Measurements from ENCODE around the gene CASQ2.

CASQ2 gene

GRCh38 chr1:115768549-115768948 is at the start of gene CASQ2:
Gene CASQ2, minus strand, starts transcription at chr1:115768714. Its CDS starts 173 bp downstream, at chr1:115768541.
- DNase-seq, result no peak

GRCh38 chr1:115815694-115816093 is 47.2 kb upstream of the CASQ2 start:
- DNase-seq, result no peak

- no peak for DNase-seq
These were observed 46.3 kb upstream of the CASQ2 start for GRCh38 chr1:115814685-115815398.

- DNase-seq, result no peak
These were observed 45.2 kb upstream of the CASQ2 start for GRCh38 chr1:115813727-115814126.

- no peak for DNase-seq
These were observed 42.8 kb upstream of the CASQ2 start for GRCh38 chr1:115811140-115811828.

- no peak for DNase-seq
These were observed 42.1 kb upstream of the CASQ2 start for GRCh38 chr1:115810609-115811008.

- DNase-seq, result no peak
These were observed 41.3 kb upstream of the CASQ2 start for GRCh38 chr1:115809847-115810246.

GRCh38 chr1:115809076-115809475 is 40.6 kb upstream of the CASQ2 start:
- no peak for DNase-seq

GRCh38 chr1:115807723-115808122 is 39.2 kb upstream of the CASQ2 start:
- peak; percentile 57 for DNase-seq

- DNase-seq, result no peak
These were observed 37.1 kb upstream of the CASQ2 start for GRCh38 chr1:115805597-115805996.

- no peak for DNase-seq
These were observed 33.9 kb upstream of the CASQ2 start for GRCh38 chr1:115802416-115802815.

- DNase-seq, result no peak
These were observed 29.0 kb upstream of the CASQ2 start for GRCh38 chr1:115797486-115797885.

- no peak for DNase-seq
These were observed 28.4 kb upstream of the CASQ2 start for GRCh38 chr1:115796897-115797296.

- no peak for DNase-seq
These were observed 27.5 kb upstream of the CASQ2 start for GRCh38 chr1:115796036-115796435.

GRCh38 chr1:115794976-115795639 is 26.6 kb upstream of the CASQ2 start:
- DNase-seq, result no peak

GRCh38 chr1:115793162-115793561 is 24.6 kb upstream of the CASQ2 start:
- no peak for DNase-seq

- no peak for DNase-seq
These were observed 23.3 kb upstream of the CASQ2 start for GRCh38 chr1:115791816-115792215.

- no peak for DNase-seq
These were observed 22.3 kb upstream of the CASQ2 start for GRCh38 chr1:115790846-115791245.

- no peak for DNase-seq
These were observed 21.8 kb upstream of the CASQ2 start for GRCh38 chr1:115790356-115790755.

GRCh38 chr1:115783311-115783710 is 14.8 kb upstream of the CASQ2 start:
- no peak for DNase-seq

GRCh38 chr1:115782571-115783281 is 14.2 kb upstream of the CASQ2 start:
- no peak for DNase-seq

- no peak for DNase-seq
These were observed 13.3 kb upstream of the CASQ2 start for GRCh38 chr1:115781851-115782250.

GRCh38 chr1:115781343-115781742 is 12.8 kb upstream of the CASQ2 start:
- no peak for DNase-seq

Measured in NCI-H1092 treated with DMSO at 0.1 percent for 48 hours (cell line).